ENCODE measurements around the gene RPUSD4. TPM values are rescaled to one million over a fixed set of nuclear protein-coding genes. Genes with fewer than 3 reads are reported as not detected.

The RPUSD4 gene
- total RNA-seq, 1 donor from 2014 or later, result 40.0 TPM

DNA sequence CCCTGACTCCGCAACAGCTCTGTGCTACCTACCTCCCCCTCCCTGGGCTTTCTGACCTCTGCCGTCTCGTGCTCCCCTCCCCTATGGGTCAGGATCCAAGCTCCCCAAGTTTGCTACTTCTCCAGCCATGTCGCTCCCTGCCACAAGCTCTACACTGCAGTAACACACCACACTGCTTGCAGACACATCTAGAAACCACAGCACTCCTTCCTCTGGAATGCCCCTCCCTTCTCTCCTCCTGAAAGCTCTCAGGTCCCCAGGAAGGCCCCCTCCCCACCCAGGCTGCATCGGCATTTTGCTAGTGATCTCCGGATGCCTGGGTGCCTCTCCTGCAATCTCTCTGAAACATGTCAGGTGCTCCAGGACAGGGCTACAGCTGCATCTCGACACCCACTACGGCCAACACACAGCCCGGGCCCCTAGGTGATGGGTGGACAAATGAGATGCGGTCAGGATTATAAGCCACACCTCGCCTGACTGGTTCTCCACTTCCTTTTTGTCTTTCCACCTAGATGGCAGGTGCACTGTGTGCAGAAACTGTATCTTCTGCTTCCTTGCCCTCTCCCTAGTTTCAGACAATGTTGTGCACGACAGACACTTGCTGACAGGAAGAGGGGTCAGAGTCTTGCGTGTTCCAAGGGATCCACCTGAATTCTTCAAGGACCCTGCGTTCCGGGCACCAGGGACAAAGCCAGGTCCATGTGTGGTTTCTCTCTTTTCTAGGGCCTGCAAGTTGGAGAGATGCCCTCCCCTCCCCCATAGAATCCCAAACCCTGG, 22.9 kb downstream of the RPUSD4 start:
- intact Hi-C loops (cut with DNase I), result no loop called here
- no peak for DNase-seq (ENCODE audit: missing footprints)

DNA sequence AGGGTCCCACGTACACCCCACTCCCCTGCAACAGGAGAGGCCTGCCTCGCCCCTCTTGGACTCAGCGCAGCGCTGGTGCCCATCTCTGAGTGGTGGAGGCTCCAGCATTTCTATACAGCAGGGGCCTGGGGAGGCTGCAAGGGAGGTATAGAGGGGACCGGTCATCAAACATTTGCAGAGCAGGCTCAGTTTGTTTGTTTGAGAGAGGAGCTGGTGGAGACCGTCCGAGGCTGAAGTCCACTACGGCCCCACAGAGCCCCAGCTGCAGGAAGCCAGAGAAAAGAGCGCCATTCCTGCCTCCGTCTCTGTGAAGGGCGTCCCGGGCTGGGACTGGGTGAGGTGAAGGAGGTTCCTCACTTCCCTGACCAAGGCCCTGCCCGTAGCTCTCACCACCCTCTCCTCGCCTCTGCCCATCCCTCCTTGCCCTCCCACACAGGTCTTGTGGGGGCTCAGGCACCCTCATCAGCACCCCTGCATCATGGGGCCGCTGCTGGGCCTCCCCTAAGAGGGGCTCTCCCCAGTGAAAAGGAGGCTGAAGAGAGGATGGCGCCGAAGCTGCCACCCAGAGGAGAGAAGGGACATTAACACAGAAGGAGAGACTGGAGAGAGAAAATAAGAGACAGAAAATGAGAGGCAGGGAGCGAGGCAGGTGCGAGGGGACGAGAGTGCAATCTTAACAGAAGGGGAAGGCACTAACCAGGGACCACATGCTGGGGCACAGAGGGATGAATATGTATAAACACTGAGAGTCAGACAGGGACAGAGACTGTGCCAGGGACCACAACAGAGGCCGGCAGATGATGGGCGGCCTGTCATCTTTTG, 24.5 kb downstream of the RPUSD4 start:
- DNase-seq (ENCODE audit: missing footprints) (no peak), ATAC-seq (peak; percentile 24)
- intact Hi-C loops (cut with DNase I), result no loop called here

More for the DNA sequence above, 22.9 kb downstream of the RPUSD4 start:
- ATAC-seq, result no peak

GRCh38 chr11:126186025-126186698, 25.3 kb downstream of the RPUSD4 start:
- ATAC-seq, result peak; percentile 80
- intact Hi-C loops (cut with DNase I), result no loop called here
- peak; percentile 85 for DNase-seq (ENCODE audit: missing footprints)

GRCh38 chr11:126185259-126186024, 26.0 kb downstream of the RPUSD4 start:
- intact Hi-C loops (cut with DNase I), result no loop called here

DNA sequence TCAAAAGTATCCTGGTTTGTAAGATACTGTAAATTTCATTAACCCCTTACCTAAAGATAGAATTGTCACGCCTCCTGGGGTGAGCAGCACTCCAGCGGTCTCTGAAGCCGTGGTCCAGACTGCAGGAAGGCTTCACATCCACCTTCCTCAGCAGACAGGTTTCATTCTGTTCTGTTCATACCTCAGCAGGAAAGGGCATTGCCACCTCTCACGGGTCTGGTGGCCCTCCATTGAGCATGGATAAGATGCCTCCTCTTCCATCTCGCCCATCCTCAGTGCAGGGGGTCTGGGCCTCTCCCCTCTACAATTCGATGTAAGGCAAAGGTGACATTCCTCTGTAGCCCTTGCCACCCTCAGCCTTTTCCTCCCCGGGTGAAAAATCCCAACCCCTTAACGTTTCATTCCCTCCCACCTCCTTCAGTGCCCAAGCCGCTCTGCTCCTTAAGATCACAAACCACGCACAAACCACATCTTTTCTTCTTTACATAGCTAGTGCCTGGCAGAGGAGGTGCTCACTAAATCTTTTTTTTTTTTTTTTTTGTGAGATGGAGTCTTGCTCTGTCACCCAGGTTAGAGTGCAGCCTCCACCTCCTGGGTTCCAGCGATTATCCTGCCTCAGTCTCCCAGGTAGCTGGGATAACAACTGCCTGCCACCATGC, 28.5 kb downstream of the RPUSD4 start:
- intact Hi-C loops (cut with DNase I), result loop anchor here (5.0 kb wide), 1 partner anchor 36 kb away; no protein-coding TSS in a partner anchor
- DNase-seq (ENCODE audit: missing footprints), result no peak
- ATAC-seq, result no peak

More at GRCh38 chr11:126185259-126186024, 26.0 kb downstream of the RPUSD4 start:
- DNase-seq (ENCODE audit: missing footprints) (no peak), ATAC-seq (no peak)

DNA sequence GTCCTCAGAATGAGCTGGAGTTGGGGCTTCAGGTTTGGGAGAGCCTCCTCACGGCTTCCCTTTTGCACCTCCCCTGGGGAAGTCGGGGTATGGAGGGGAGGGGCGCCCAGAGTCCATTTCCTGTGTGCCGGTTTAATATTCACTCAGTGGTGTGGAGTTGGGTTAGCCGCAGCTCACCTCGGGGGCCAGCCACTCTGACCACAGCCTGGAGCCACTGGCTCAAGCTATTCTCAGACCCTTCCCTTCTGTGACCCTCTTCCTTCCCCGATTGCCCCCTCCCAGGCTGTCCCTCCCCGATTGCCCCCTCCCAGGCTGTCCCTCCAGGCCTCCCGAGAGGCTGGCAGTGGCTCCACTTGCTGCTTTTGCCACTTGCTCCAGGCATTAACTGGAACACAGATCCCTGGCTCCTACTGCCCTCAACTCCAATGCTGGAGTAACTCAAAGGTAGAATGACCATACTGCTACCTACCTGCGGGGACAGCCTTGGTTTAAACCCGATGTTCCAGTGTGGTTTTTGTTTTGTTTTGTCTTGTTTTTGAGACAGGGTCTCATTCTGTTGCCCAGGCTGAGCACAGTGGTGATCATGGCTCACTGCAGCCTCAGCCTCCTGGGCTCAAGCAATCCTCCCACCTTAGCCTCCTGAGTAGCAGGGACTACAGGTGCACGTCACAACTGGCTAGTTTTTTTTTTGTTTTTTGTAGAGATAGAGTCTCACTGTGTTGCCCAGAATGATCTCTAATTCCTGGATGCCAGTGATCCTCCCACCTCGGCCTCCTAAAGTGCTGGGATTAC, 29.3 kb downstream of the RPUSD4 start:
- no peak for ATAC-seq
- no peak for DNase-seq (ENCODE audit: missing footprints)
- intact Hi-C loops (cut with DNase I), result loop anchor here (5.0 kb wide), 1 partner anchor 35 kb away; no protein-coding TSS in a partner anchor

- ATAC-seq (no peak), DNase-seq (ENCODE audit: missing footprints) (no peak)
- intact Hi-C loops (cut with DNase I), result no loop called here
Observed at GRCh38 chr11:126176853-126177470, 34.5 kb downstream of the RPUSD4 start.

DNA sequence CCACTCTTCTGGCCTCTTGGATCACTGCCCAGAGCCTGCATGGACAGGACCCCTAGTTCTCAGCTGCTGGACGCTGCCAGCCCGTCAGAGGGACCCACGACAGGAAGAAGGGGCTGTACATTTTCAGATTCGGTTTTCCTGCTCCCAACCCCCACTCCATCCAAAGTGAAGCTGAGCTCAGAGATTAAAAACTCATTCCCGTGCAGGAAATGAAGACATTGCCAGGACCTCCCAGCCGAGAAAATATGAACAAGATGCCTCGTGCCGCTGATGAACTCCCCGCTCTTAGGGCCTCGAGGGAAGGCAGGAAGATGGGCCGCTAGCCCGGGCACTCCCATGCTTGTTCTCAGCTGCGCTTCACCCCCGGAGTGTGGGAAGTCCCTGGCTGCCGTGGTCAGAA, 36.1 kb downstream of the RPUSD4 start:
- DNase-seq (ENCODE audit: missing footprints), result no peak
- intact Hi-C loops (cut with DNase I), result no loop called here
- ATAC-seq, result peak; percentile 62

- intact Hi-C loops (cut with DNase I), result no loop called here
- no peak for ATAC-seq
- DNase-seq (ENCODE audit: missing footprints), result no peak
Observed at GRCh38 chr11:126174816-126175215, 36.6 kb downstream of the RPUSD4 start.

DNA sequence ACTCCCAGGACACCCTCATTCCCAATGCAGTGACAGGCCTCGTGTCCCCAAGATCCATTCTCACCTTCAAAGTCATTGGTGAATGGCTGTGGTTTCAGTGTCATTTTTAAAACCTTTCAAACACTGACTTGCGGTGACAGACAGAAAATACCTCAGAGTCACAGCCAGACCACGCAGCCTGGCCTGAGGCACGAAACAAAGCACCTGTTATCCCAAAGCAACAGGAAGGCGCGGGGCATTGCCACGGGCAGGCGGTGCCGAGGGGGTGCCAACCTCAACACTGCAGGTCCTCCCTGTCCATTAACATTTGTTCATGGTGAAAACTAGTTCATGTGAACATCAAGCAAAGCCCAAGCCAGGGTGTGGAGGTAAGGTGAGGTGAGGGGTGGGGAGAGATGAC, 38.2 kb downstream of the RPUSD4 start:
- DNase-seq (ENCODE audit: missing footprints) (no peak), ATAC-seq (no peak)
- intact Hi-C loops (cut with DNase I), result no loop called here

DNA sequence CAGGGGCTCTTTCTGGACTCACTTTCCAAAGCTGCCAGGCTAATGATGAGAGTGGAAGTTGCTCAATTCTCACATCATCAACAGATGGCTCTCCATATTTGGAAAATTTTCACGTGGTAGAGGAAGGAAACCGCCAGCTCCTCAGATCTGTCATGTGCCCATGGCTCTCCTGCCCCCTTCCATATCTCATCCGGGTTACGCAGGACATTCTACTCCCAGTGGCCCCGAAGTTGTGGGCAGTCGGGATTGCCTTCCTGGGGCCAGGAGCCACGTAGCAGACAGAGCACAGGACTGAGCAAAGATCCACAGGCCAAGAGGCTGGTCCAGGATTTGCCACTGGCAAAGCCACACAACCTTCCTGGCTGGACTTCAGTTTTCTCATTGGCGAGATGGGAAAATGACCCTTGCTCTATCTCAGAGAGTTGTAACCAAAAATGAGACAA, 38.8 kb downstream of the RPUSD4 start:
- ATAC-seq, result no peak
- DNase-seq (ENCODE audit: missing footprints), result no peak
- intact Hi-C loops (cut with DNase I), result no loop called here

DNA sequence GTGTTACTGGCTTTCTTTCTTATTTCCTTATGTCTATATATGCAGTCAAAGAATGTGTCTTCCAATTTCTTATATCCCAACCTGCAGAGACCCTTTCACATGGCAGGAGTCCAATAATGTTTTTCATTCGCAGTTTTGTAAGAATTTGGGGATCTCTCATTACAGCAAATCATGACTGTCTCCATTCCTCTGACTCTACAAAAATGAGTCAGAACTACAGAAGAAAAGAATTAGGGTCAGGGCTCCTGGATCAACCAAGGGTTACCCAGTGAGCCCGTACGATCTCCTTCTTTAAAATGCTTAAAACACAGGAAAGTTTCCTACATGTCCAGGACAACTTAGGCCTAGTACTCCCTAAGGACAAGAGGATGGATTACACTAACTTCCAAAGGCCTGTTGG, 42.2 kb downstream of the RPUSD4 start:
- no peak for DNase-seq (ENCODE audit: missing footprints)
- no peak for ATAC-seq
- intact Hi-C loops (cut with DNase I), result no loop called here

DNA sequence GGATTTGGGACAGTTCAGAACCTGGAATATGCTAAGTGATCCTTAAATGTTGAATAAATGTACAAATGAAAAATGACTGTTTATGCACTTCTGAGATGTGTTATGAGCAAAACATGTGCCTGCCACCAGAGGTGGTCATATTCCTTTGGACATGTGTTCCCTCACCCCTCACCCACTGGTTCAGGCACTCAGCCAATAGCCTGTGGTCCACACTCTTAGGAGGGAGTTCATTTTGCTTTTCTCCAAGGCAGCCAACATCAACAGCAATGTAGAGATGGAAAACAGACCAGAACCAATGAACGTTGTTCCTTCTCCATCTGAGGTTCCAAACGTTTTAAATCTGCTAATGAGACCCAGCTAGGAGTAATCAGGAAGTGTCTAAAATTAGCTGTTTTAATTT, 44.0 kb downstream of the RPUSD4 start:
- DNase-seq (ENCODE audit: missing footprints), result no peak
- intact Hi-C loops (cut with DNase I), result no loop called here
- ATAC-seq, result no peak

- no peak for DNase-seq (ENCODE audit: missing footprints)
- no peak for ATAC-seq
- intact Hi-C loops (cut with DNase I), result no loop called here
Observed at GRCh38 chr11:126166413-126166812, 45.0 kb downstream of the RPUSD4 start.

DNA sequence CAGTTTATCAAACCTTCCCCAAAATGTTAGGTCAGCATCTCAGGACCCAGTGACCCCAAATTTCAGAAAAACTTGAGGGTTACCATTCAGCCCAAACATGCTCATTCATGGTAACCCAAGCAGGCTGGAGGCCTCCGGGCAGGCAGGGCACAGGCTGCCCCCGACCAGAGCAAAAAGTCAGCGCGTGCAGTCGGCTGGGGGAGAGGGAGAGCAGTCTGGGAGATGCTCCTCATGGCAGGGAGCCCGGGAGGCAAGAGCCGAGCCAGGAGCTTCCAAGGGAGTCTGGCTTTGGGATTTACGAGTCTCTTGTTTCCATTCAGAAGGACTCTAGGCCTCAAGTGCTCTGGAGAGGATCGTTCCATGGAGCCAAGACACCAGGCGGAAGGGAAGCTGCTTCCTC, 45.7 kb downstream of the RPUSD4 start:
- intact Hi-C loops (cut with DNase I), result no loop called here
- DNase-seq (ENCODE audit: missing footprints) (no peak), ATAC-seq (no peak)

DNA sequence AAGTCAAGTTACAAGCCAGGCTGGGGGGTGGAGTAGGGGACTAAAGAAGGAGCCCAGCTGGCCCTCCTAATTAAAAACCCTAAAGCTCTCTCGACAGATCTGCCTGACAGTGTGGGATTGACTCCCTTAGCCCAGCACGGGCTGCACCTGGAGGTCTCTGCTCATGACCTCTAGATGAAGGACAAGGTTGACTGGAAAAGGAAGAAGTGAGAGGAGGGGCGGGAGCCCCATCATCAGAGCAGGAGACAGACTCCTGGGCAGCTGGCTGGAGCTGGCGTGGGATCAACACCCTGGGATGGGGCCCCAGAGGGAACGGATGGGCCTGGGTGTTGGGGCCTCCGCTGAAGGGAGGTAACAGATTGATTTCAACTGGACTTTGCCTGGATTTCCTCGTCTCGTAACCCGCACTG, 46.1 kb downstream of the RPUSD4 start:
- DNase-seq (ENCODE audit: missing footprints) (no peak), ATAC-seq (no peak)
- intact Hi-C loops (cut with DNase I), result no loop called here

DNA sequence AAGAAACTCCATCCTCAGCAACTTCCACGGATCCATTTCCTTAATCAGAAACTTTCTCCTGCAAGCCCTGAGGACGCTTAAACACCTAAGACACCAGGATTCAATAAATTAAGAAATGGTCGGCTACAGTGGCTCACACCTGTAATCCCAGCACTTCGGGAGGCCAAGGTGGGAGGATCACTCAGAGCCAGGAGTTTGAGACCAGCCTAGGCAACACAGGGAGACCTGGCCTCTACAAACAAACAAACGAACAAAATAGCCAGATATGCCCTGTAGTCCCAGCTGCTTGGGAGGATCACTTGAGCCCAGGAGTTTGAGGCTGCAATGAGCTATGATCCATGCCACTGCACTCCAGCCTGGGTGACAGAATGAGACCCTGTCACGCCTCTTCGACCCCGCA, 46.7 kb downstream of the RPUSD4 start:
- DNase-seq (ENCODE audit: missing footprints) (no peak), ATAC-seq (no peak)
- intact Hi-C loops (cut with DNase I), result no loop called here

All from Right ventricle myocardium inferior (tissue), 1 donor.